GM19455 (cell line): ENCODE measurements around the gene DSCAML1.

Experiments used
- ATAC-seq: cut with Tn5 transposase; IDR thresholded peaks from one replicate; pipeline ENCODE4 v1.9.1; 2021; ENCODE audit not compliant: unreplicated experiment

DSCAML1 gene

DNA sequence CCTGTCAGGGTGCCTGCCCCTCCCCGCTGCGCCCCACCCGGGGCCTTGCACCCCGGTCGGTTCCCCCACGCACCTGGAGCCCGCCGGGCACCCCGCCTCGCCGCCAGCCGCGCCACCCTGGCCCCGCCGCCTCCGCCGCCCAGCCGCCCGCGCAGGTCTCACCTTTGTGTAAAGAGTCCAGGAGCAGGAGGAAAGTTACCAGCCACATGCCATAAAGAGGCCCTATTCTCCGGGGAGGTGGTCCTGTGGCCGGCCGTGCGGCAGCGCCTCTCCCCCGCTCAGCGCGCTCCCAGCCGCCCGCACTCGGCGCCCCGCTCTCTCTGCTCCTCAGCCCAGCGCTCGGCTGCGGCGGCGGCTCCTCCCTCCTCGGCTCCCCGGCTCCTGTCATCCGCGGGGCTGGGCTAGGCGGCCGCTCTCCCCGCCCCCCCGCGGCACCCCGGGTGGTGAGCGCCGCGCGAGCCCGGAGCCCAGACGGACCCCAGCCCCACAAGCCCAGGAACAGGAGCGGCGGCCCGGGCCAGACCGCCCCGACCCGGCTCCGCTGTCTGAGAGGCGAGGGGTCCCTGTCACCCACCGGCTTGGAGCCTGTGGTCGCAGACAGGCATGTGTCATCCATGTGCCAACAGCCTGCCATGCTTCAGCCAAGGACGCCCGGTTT is at the start of gene DSCAML1:
Gene DSCAML1 (minus strand): TSS at position 345 of the 658 bp plus-strand sequence. CDS start 137 bp downstream, at position 208.
- no peak for ATAC-seq

DNA sequence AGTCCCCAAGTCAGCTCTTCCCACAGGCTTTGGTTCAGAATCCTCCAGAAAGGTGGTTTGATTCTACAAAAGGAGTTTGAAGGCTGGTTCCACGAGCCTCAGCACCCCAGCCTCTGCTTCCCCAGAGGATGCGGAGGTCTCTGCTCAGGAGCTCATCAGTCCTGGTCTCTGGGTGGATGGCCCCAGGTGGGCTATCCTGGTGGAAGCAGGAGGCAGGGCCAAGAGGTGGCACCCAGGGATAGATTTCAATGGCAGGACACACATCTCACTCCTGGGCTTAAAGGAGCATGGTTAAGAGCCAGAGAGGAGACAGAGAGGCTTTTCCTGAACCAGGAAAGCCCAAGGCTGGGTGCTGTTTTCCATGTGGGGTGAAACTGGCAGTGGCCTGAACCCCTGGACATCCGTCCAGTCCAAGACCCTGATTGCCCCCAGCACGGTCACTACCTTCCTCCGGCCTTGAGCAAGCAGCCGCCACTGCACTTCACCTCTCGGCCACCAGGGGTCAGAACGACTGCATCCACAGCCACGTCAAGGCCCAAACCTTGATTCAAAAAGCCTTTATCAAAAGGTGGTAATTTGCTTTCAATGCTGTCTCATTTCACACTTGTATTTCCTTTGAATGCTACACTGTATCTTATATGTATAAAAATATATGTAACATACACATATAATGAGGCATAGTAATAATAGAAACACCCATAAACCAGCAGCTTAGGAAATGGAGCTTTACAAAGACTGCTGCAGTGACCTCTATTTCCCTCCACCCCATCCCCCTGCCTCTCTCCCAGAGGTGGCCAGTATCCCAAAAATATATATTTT is 46.9 kb upstream of the DSCAML1 start:
- no peak for ATAC-seq

DNA sequence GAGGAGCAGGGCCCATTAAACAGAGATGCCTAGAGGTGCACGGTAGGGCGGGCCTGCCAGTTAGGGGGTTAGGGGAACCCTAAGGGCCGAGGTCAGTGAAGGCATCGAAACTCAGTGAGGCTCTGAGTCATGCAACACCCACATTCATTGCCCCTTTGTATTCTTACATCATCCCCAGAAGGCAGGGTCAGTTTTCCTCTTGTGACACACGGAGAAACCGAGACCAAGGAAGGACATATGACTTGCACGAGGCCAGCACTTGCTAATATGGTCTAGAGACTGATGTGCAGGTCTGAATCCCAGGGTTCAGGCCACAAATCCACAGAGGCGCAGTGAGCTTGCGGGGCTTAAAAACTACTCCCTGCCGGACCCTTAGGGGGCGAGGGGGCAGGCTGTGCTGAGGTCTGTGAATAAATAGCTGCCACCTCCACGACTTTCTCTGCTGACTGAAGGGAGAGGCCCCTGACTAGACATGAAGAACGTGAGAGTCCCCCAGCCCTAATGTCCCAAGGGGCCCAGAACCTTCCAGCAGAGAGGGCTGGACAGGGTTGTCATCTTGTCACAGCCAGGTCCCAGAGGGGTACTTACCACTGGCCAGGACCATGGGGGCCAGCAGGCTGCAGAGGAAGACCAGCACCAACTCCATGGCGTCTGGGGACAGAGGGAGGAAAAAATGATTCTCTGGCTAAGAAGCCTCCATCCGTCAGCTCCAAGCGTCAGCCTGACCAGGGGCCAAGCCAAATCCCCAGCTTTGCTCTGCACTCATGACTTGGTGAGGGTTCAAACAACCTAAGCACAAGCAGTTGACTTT is 45.3 kb upstream of the DSCAML1 start:
- ATAC-seq = no peak

GRCh38 chr11:117841551-117842031 is 44.6 kb upstream of the DSCAML1 start:
- ATAC-seq = no peak

GRCh38 chr11:117840881-117841550 is 44.0 kb upstream of the DSCAML1 start:
- no peak for ATAC-seq

DNA sequence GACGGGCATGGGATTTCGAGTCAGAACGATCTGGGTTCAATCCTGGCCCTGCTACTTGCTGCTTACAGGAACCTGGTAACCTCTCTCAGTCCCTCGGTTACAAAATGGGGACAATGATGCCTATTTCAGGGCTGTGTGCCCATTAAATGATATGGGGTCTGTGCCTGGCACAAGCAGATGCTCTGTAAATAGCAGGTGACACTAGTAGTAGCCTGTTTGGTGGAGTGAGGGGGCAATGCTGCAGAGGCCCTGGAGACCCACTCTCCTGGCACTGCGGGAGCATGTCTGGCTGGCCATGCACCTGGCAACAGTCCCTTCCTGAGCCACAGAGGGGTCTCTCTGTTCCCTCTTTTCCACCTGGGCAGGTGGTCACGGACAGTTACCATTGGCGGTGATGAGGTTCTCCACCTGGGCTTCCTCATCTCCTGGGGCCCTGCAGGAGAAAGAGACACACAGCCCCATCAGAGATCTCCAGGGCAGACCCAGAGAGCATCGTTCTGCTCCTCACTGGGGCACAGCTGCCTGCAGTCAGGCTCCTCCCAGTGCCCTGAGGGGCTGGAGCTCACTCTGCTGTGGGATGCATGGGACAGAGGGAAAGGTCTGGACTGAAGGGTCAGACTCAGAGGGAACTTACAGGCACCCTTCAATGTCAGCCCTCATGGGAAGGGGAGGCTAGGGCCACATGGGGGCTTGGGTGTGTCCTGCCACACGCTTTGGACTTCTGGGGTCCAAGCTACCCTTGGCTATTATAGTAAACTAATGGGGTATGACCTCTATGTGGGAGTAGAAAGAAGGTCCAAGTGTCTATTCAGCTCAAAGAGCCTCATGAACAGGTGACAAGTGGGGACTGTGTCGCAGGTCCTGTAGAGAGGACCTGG is 43.2 kb upstream of the DSCAML1 start:
- no peak for ATAC-seq

DNA sequence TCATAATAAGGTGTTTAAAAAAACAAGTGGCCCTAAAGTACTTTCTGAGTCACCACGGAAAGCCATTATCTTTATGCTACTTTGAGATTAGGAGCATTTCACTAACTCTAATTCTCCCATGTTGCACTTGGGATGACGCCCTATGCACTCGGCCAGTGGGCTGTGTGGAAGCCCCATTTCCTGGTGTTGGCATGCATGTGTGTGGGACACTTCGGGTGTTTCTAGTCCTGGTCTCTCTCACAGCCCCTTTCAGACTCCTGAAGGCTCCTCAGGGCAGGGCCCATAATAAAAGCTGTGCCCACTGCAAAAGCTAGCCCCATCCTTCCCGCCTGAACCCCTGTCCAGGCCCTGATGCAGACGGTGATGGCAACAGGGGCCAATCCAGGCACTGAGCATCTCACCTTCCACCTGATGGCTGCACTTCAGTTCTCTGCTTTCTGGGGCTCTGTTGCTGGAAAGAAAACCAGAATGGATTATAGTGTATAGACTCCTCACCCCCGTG is 42.4 kb upstream of the DSCAML1 start:
- no peak for ATAC-seq

DNA sequence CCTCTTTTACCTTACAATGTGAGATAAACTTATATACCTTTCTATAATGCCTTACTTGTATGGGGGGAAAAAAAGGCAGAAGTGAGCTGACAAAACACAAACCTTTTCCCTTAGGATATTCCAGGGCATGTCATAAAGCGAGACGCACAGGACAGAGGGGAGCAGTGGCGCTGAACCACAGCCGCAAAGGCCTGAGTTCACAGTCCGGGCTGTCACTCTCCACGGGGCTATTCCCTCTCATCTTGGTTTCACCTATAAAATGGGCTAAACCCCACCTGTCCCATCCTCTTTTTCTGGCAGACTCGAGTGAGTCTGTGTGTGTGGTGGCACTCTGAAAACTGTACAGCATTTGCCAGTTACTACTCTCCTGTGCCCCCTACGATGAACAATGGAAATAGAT is 41.9 kb upstream of the DSCAML1 start:
- ATAC-seq = no peak

DNA sequence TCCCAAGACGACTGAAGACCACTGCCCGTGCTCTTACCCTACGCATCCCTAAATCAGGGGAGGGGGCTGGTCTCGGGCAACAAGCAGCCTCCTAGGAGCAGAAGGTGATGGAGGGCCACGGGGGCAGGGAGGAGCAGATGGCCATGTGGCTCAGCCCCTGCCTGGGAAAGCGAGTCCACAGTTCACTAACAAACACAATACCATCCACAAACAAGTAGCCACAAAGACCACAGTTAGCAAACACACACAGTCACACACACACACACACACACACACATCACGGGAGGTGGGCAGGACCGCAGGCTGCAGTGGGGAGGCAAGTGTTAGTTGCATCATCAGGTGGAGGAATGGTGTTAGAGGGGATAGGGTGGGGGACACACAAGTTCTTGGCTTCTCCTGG is 40.8 kb upstream of the DSCAML1 start:
- no peak for ATAC-seq

GRCh38 chr11:117837070-117837776 is 40.2 kb upstream of the DSCAML1 start:
- ATAC-seq = no peak

GRCh38 chr11:117836077-117836960 is 39.3 kb upstream of the DSCAML1 start:
- no peak for ATAC-seq

DNA sequence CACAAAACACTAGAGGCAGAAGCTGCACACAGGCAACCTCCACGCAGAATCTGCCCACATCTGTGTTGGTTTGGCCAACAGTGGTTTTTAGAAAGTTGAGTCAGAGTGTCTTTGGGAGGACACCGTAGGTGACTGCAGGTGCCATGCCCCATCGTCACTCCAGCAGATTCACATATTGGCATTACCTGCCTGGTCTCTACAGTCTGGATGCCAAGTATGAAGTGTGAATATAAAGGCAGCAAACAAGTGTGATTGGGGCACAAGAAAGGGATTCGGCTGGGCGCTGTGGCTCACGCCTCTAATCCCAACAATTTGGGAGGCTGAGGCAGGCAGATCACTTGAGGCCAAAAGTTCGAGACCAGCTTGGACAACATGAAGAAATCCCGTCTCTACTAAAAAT is 38.6 kb upstream of the DSCAML1 start:
- no peak for ATAC-seq

- no peak for ATAC-seq
Measured at GRCh38 chr11:117834838-117835443, 37.9 kb upstream of the DSCAML1 start.

DNA sequence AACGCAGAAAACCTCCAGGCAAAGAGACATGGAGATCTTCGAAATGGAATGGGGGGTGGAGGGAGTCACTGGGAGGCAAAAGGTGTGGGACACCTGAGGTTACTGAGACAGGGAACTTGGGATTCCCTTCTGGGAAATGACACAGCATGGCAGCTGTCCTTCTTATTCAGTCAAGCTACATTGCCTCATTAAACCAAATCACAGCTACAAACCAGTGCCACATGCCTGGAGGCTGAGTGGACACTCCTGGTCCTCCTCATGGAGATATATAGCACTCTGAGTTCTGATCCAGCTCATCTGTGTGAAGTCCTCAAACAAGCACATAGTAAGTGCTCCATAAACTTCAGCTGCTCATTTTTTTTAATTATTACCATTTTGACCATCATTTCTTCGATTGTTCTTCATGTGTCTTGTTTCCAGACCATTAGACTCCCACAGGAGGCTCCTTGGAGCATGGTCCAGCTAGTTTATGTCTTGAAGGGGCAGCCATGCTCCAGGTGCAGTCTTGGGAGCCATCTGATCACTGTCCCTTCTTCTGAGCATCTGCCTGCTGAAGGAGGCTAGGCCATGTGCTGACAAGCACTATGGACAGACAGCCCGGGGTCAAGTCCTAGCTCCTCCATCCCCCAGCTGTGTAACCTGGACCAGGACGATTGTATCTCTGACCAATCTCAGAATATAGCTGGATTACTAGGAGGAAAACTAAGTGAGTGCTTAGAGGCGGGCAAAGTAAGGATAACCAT is 37.2 kb upstream of the DSCAML1 start:
- ATAC-seq = no peak

DNA sequence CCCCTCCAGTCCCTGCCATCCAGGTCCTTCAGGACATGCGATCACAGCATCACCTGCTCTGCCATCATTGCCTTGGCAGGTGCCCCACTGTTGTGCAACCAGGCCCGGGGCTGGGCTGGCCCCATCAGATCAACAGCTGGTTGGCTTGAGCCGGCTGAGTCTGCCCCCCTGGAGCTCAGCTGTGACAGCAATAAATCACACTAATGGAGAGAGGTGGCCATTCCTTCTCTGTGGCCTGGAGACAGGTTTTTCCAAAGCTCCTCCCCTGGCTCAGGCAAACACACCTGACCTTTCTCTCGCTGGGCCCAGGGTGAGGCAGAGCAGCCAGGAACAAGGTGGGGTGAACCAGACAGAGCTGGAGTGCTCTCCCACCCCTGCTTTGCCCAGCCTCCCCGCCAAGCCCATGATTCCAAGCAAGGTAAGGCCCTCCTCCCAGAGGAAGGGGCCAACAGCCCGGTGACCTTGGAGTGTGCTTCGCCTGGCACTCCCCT is 36.4 kb upstream of the DSCAML1 start:
- no peak for ATAC-seq

GRCh38 chr11:117832511-117832910 is 35.5 kb upstream of the DSCAML1 start:
- no peak for ATAC-seq
